HG02610 (cell line): ENCODE data around the gene AGTR2.
"Not testable (repeated sequence)": the region's sequence is repeated elsewhere in the genome, so short reads cannot be mapped to it uniquely, and the experiment has no call there.

Experiments used
- ATAC-seq: cut with Tn5 transposase; IDR thresholded peaks from one replicate; pipeline ENCODE4 v1.9.1; 2021; ENCODE audit warnings: mild to moderate bottlenecking, moderate library complexity; ENCODE audit not compliant: unreplicated experiment

Gene AGTR2, protein sequence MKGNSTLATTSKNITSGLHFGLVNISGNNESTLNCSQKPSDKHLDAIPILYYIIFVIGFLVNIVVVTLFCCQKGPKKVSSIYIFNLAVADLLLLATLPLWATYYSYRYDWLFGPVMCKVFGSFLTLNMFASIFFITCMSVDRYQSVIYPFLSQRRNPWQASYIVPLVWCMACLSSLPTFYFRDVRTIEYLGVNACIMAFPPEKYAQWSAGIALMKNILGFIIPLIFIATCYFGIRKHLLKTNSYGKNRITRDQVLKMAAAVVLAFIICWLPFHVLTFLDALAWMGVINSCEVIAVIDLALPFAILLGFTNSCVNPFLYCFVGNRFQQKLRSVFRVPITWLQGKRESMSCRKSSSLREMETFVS

GRCh38 chrX:116170511-116170910 is at the start of gene AGTR2:
AGTR2 (plus strand) TSS chrX:116170744; CDS start chrX:116172281, 1,537 bp downstream.
- no peak for ATAC-seq

GRCh38 chrX:116135277-116135676 is 35.3 kb upstream of the AGTR2 start:
- no peak for ATAC-seq

DNA sequence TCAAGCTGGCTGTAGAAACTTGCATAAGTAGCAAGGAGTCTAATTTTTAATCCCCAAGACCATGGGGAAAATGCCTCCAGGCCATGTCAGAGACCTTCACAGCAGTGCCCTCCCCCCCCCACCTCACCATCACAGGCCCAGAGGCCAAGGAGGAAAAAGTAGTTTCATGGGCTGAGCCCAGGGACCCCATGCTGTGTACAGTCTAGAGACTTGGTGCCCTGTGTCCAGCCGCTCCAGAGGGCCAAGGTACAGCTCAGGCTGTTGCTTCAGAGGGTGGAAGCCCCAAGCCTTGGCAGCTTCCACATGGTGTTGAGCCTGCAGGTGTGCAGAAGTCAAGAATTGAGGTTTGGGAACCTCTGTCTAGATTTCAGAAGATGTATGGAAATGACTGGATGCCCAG is 29.3 kb upstream of the AGTR2 start:
- not testable (repeated sequence) for ATAC-seq

DNA sequence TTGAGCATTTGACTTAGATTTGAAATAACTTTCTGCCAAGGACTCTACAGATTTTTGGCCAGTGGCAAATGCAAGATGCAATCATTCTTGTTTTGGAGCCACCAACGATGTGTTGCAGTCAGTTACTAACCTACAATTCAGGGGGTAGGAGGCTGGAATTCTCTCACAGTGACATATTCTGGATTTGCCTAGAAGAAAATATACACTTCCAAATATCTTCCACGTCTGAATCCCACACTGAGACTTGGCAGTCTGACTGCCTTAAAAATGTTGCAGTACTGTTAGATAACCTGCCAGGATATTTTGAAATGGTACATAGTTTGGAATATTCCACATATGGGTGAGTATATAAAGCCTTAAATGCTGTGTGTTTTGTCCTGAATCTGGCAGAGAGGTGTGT is 27.6 kb upstream of the AGTR2 start:
- ATAC-seq = no peak

- no peak for ATAC-seq
Observed at GRCh38 chrX:116172976-116173375, 2.4 kb downstream of the AGTR2 start.

- no peak for ATAC-seq
Observed at GRCh38 chrX:116181300-116181699, 10.8 kb downstream of the AGTR2 start.

- no peak for ATAC-seq
Observed at GRCh38 chrX:116185163-116185562, 14.6 kb downstream of the AGTR2 start.

DNA sequence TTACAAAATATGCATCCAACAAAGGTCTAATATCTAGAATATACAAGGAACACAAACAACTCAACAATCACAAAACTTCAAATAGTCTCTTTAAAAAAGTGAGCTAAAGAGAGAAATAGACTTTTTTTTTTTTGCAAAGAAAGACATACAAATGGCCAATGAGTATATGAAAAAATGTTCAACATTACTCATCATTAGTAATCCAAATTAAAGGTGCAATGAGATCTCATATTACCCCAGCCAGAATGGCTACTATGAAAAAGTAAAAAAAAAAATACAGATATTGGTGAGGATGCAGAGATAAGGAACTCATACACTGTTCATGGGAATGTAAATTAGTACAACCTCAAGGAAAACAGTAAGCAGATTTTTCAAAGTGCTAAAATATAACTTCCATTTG is 24.1 kb downstream of the AGTR2 start:
- no peak for ATAC-seq

GRCh38 chrX:116198235-116198634 is 27.7 kb downstream of the AGTR2 start:
- no peak for ATAC-seq

- no peak for ATAC-seq
Observed at GRCh38 chrX:116198810-116199209, 28.3 kb downstream of the AGTR2 start.

DNA sequence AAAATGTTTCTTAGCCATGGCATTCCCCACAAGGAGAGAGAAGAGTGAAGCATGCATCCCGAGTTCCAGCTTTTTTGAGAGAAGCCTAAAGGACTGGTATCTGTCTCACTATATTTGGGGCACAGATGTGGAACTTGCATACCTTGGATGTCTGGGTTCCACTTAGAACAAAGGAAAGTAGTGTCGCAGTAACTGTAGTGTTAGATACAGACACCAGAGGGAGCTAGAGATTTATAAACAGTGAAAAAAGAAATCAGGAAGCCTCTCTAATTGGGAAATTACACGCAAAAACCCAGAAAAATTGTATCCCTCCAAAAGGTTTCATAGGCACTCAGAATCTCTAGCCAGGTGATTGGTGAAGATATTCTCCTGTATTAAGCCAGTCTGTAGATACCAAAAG is 34.4 kb downstream of the AGTR2 start:
- no peak for ATAC-seq

DNA sequence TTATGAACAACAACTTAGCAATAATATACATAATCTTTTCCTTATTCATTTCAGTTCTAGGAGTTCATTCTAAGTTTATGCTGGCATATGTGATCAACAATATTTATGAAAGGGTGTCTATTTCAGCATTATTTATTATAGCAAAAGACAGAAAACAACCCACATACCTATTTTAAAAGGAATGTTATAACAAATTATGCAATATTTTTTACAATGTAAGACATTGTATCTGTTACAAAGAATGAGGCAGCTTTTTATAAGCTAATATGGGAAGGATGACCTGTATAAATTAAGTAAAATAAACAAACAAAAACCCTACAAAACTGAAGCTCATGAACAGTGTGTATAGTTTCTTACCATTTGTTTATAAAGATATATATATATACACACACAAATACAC is 42.7 kb downstream of the AGTR2 start:
- ATAC-seq = no peak

- not testable (repeated sequence) for ATAC-seq
Observed at GRCh38 chrX:116217080-116217479, 46.5 kb downstream of the AGTR2 start.
